CD14-positive monocyte (primary cell): ENCODE results near the gene CIART. TPM values are rescaled to one million over a fixed set of nuclear protein-coding genes. Genes with fewer than 3 reads are reported as not detected.

Source experiments
- DNase-seq, 3 donors: peaks; one replicate each; pipeline ENCODE4 v3.0.0-alpha.2; 2011 to 2022
- H2AFZ ChIP-seq: 2 replicates; pipeline ENCODE4 v1.6.0; 2012; ENCODE audit warnings: mild to moderate bottlenecking, low read depth, low read length, inconsistent platforms; ENCODE audit not compliant: insufficient read depth, poor library complexity, severe bottlenecking
- H3K27ac ChIP-seq, 2 donors: 1 replicate in 1 of 2; 2 replicates in 1 of 2; pipeline ENCODE4 v1.5.1; 2012 to 2013; ENCODE audit warnings: low read length in 2 of 2, control low read depth in 1 of 2, inconsistent platforms in 1 of 2, low read depth in 1 of 2, mild to moderate bottlenecking in 1 of 2
- H3K27me3 ChIP-seq, 2 donors: one replicate each; pipeline versions ENCODE4 v1.6.0 to v1.6.1; 2011 to 2013; ENCODE audit warnings: low read length in 2 of 2; ENCODE audit not compliant: control insufficient read depth in 2 of 2, insufficient read depth in 2 of 2
- H3K36me3 ChIP-seq, 2 donors: replicated peaks in 1 of 2; 1 replicate in 1 of 2; 2 replicates in 1 of 2; pipeline versions ENCODE4 v1.5.1 to v1.6.1; 2012 to 2013; ENCODE audit warnings: low read length in 2 of 2, control low read depth in 1 of 2, inconsistent platforms in 1 of 2, mild to moderate bottlenecking in 1 of 2; ENCODE audit not compliant: insufficient read depth in 2 of 2, control insufficient read depth in 1 of 2
- H3K4me1 ChIP-seq, 2 donors: 1 replicate in 1 of 2; 2 replicates in 1 of 2; pipeline versions ENCODE4 v1.5.1 to v1.6.1; 2012 to 2013; ENCODE audit warnings: low read length in 2 of 2, control low read depth in 1 of 2, inconsistent platforms in 1 of 2, mild to moderate bottlenecking in 1 of 2, moderate library complexity in 1 of 2; ENCODE audit not compliant: insufficient read depth in 2 of 2, control insufficient read depth in 1 of 2
- H3K4me2 ChIP-seq: replicated peaks from 2 replicates; pipeline ENCODE3; 2012; ENCODE audit warnings: low read length, moderate library complexity, mild to moderate bottlenecking; ENCODE audit not compliant: poor library complexity, severe bottlenecking; ENCODE audit errors: extremely low read depth
- H3K4me3 ChIP-seq, 3 experiments: fragments of 200-600 bp in 1 of 3; sonication (generic) in 1 of 3; replicated peaks in 1 of 3; 1 replicate in 2 of 3; 2 replicates in 1 of 3; pipeline ENCODE4 v1.5.1; 2011 to 2013; ENCODE audit warnings: low read length in 3 of 3, mild to moderate bottlenecking in 3 of 3, control low read depth in 2 of 3, low read depth in 2 of 3, inconsistent platforms in 1 of 3, moderate library complexity in 1 of 3
- H3K79me2 ChIP-seq: 2 replicates; pipeline ENCODE4 v1.6.0; 2012; ENCODE audit warnings: mild to moderate bottlenecking, control low read depth, inconsistent platforms, low read length, moderate library complexity; ENCODE audit not compliant: insufficient read depth
- H3K9ac ChIP-seq: 2 replicates; pipeline ENCODE4 v1.6.0; 2017; ENCODE audit warnings: low read length, mild to moderate bottlenecking; ENCODE audit not compliant: insufficient read depth, poor library complexity, severe bottlenecking
- H3K9me3 ChIP-seq, 2 donors: replicated peaks in 1 of 2; 1 replicate in 1 of 2; 2 replicates in 1 of 2; pipeline versions ENCODE4 v1.5.1 to v1.6.1; 2012 to 2013; ENCODE audit warnings: low read length in 2 of 2, control low read depth in 1 of 2; ENCODE audit not compliant: control insufficient read depth in 1 of 2, insufficient read depth in 1 of 2
- H4K20me1 ChIP-seq: 2 replicates; pipeline ENCODE4 v1.6.0; 2012; ENCODE audit warnings: mild to moderate bottlenecking, low read length, control low read depth, moderate library complexity; ENCODE audit not compliant: insufficient read depth
- H3K27ac Mint-ChIP-seq, 7 donors: one replicate each; pipeline ENCODE4 v1.8.0; 2020; ENCODE audit warnings: mild to moderate bottlenecking in 7 of 7, mixed read lengths in 7 of 7, moderate library complexity in 6 of 7, inconsistent platforms in 2 of 7
- H3K27me3 Mint-ChIP-seq, 3 donors: one replicate each; pipeline ENCODE4 v1.8.0; 2021 to 2022; ENCODE audit warnings: low read depth in 3 of 3, mild to moderate bottlenecking in 3 of 3, mixed read lengths in 3 of 3, moderate library complexity in 3 of 3, inconsistent platforms in 1 of 3
- H3K36me3 Mint-ChIP-seq, 2 donors: one replicate each; pipeline ENCODE4 v1.8.0; 2020; ENCODE audit warnings: mixed read lengths in 2 of 2, inconsistent platforms in 1 of 2, mild to moderate bottlenecking in 1 of 2
- H3K4me1 Mint-ChIP-seq: one replicate; pipeline ENCODE4 v1.8.0; 2020; ENCODE audit warnings: mild to moderate bottlenecking, mixed read lengths
- H3K4me3 Mint-ChIP-seq, 2 donors: one replicate each; pipeline ENCODE4 v1.8.0; 2020; ENCODE audit warnings: mild to moderate bottlenecking in 2 of 2, mixed read lengths in 2 of 2, moderate library complexity in 1 of 2
- H3K9me3 Mint-ChIP-seq, 7 donors: one replicate each; pipeline ENCODE4 v1.8.0; 2020 to 2022; ENCODE audit warnings: mixed read lengths in 7 of 7, mild to moderate bottlenecking in 6 of 7, moderate library complexity in 6 of 7, inconsistent platforms in 2 of 7
- CTCF ChIP-seq: fragments of 200-600 bp; IDR thresholded peaks from one replicate; pipeline ENCODE4 v1.8.0; 2022; ENCODE audit warnings: antibody characterized with exemption, mild to moderate bottlenecking
- WGBS: methylation state at CpG from one replicate; pipeline ENCODE4 v1.1.5; 2013; ENCODE audit warnings: missing lambda C conversion rate; ENCODE audit not compliant: insufficient coverage; 5-methylcytosine and 5-hydroxymethylcytosine counted together
- intact Hi-C, 2 donors: fragments of 100-400 bp; cut with micrococcal nuclease; formaldehyde crosslinking; loops; one replicate each; pipeline versions ENCODE4 v1.15.0 to v1.15.1; 2023
- polyA plus RNA-seq, 3 donors: library from polyadenylated mRNA; depleted of rRNA in 1 of 3; unstranded in 2 of 3; stranded (reverse) in 1 of 3; fragments of 300-500 nt in 2 of 3; fragments of >200 nt in 1 of 3; fragmentation: Illumina TruSeq in 2 of 3; gene quantifications; 1 replicate in 2 of 3; 2 replicates in 1 of 3; pipeline ENCODE4 v1.2.3, GENCODE V29; 2012 to 2021

CIART gene
- polyA plus RNA-seq, 3 donors, result 0.61 TPM; not detected in 2

GRCh38 chr1:150268705-150269403 is 13.5 kb upstream of the CIART start, which contains the start of gene APH1A:
APH1A (minus strand) TSS chr1:150269016; CDS start chr1:150268810, 206 bp downstream.
- H3K27ac ChIP-seq, result peak within 1 kb of the TSS; percentile 89 to 98
- intact Hi-C loops, result loop anchor here in 1 of 2 donors (2.0 to 10.0 kb wide), 2 partner anchors 54 to 286 kb away; no protein-coding TSS in a partner anchor
- H4K20me1 ChIP-seq, result no peaks in the 10 kb centered on the region
- peak within 1 kb of the TSS; percentile 97 to 99 (median 98) for H3K27ac Mint-ChIP-seq
- H3K79me2 ChIP-seq, result peaks cover 28% of the 10 kb centered on the region
- peaks cover 0 to 1% (median 0%) of the 10 kb centered on the region in 7 donors for H3K9me3 Mint-ChIP-seq
- peak within 1 kb of the TSS; percentile 98 for H3K9ac ChIP-seq
- H3K4me3 Mint-ChIP-seq, result peak within 1 kb of the TSS; percentile 98 to 99
- H3K9me3 ChIP-seq, result no peaks in the 10 kb centered on the region
- peaks cover 28 to 36% of the 10 kb centered on the region in 2 donors for H3K36me3 ChIP-seq
- H3K4me1 ChIP-seq, result peaks cover 35 to 54% of the 10 kb centered on the region in 2 donors
- H3K4me3 ChIP-seq, result peak within 1 kb of the TSS; percentile 85 to 97 (median 95)
- peaks cover 0 to 6% (median 2%) of the 10 kb centered on the region in 3 donors for H3K27me3 Mint-ChIP-seq
- H3K27me3 ChIP-seq, result no peaks in the 10 kb centered on the region
- H3K4me1 Mint-ChIP-seq, result peaks cover 56% of the 10 kb centered on the region
- under 1% methylated on average over 43 of the region's 49 CpGs for WGBS
- peaks cover 35 to 38% of the 10 kb centered on the region in 2 donors for H3K36me3 Mint-ChIP-seq
- DNase-seq, result peak; percentile 92
- no peak for TF ChIP-seq CTCF
- peak within 1 kb of the TSS; percentile 91 for H2AFZ ChIP-seq
- peak within 1 kb of the TSS; percentile 97 for H3K4me2 ChIP-seq

DNA sequence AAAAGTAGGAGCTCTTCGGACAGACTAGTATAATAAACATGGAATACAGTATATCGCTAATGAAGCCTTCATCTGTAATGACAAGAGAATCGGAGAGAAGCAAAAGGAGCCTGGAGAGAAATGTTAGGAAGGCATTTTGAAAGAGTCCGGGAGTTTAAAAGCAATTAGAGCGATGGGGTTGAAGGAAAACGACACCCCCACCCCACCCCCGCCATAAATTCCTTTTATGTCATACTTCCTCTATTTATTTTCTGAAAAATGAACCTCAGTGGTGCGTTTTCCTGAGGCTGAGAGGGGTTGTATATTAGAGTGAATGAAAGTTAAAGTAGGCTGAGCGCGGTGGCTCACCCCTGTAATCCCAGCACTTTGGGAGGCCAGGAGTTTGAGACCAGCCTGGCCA is 12.9 kb upstream of the CIART start:
- Histone ChIP-seq H3K9me3 (no peaks in the 10 kb centered on the region), H3K36me3 (peaks cover 26 to 33% of the 10 kb centered on the region in 2 donors), H3K4me2 (peak overlapping the region; percentile 97), H3K27me3 (no peaks in the 10 kb centered on the region), H3K9ac (peak overlapping the region; percentile 98), H3K79me2 (peaks cover 28% of the 10 kb centered on the region), H3K27ac (peak overlapping the region; percentile 89 to 98), H2AFZ (peak overlapping the region; percentile 91), H4K20me1 (no peaks in the 10 kb centered on the region), H3K4me1 (peaks cover 38 to 58% of the 10 kb centered on the region in 2 donors), H3K4me3 (peak overlapping the region; percentile 85 to 97 (median 95))
- no peak for DNase-seq
- H3K27me3 Mint-ChIP-seq, result peaks cover 0 to 4% (median 0%) of the 10 kb centered on the region in 3 donors
- peak overlapping the region; percentile 98 to 99 for H3K4me3 Mint-ChIP-seq
- H3K9me3 Mint-ChIP-seq, result peaks cover 0 to 1% (median 0%) of the 10 kb centered on the region in 7 donors
- intact Hi-C loops, result loop anchor here in 1 of 2 donors (2.0 to 10.0 kb wide), 2 partner anchors 53 to 285 kb away; no protein-coding TSS in a partner anchor
- H3K27ac Mint-ChIP-seq, result peak overlapping the region; percentile 97 to 99 (median 98)
- no CpG with 5 or more reads among the region's 10 CpGs for WGBS
- peaks cover 33 to 34% of the 10 kb centered on the region in 2 donors for H3K36me3 Mint-ChIP-seq
- no peak for TF ChIP-seq CTCF
- H3K4me1 Mint-ChIP-seq, result peaks cover 56% of the 10 kb centered on the region
